ENCODE data around the gene MTERF2.

Gene MTERF2

DNA sequence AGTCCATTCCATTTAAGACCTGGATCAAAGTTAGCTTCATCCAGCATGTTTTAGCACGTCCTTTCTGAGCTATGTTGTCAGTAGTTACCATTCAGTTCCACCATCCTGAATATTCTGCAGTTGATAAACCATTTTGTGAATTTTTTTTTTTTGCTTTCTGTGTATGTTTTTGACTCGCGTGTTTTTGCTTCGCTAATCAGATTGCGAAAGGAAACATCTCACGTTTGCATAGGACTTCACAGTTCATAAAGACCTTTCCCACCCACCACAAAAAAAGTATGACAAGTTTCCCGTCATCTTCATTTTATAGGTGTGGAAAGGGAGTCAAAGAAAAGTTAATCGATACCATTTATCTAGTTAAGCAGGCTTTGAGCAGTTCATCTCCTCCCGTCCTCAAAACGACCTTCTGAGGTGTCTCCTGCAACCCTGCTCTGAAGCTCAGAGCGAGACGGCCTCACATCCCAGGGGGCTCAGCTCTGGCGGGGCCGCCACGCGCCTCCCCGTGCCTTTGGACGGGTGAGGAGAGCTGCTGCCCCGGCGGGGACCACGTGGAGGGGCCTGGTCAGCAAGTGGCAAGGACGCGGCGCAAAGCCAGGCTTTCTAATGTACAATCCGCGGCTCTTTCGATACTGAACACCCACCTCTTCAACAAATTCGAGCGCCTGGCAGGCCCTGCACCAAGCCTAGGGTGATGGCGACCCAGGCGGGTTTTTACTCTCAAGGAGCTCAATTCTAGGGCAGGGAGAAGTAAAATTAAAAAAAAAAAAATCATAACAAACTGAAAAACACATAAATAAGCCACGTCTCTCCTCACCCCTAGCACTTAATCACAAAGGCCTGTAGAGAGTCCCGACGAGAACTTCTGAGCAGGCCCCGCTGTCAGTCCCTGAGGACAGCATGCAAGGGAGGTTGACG is 32.2 kb downstream of the MTERF2 start:
- DNase-seq (ENCODE audit: low read depth), result no peak

DNA sequence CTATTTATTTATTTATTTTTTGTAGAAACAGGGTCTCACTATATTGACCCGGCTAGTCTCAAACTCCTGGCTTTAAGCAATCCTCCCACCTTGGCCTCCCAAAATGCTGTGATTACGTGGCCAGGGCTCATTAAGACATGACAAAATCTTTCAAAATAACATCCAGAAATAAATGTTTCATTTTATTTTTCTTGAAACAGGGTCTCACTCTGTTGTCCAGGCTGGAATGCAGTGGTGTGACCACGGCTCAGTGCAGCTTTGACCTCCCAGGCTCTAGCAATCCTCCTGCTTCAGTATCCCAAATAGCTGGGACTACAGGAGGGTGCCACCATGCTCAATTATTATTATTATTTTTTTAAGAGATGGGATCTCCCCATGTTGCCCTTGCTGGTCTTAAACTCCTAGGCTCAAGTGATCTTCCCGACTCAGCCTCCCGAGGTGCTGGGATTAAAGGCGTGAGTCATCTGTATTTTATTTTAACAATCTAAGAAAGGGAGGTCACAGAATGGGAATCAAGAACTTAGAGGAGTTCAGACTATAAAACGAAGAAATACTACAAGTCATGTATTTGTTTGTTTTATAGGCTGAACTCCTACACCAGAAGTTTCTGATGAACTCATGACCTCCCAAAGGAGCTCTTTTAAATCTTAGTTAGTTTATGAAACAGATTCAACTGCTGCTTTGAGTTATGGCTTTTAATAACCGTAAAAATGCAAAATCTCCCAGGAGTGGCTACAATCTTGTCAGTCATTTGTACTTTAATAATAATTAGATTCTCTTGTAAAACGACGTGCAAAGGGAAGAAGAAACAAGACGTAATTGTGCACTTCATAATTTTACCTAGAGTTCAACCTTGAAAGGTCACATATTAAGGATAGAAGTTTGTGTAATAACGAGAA is 33.3 kb downstream of the MTERF2 start:
- no peak for DNase-seq (ENCODE audit: low read depth)

DNA sequence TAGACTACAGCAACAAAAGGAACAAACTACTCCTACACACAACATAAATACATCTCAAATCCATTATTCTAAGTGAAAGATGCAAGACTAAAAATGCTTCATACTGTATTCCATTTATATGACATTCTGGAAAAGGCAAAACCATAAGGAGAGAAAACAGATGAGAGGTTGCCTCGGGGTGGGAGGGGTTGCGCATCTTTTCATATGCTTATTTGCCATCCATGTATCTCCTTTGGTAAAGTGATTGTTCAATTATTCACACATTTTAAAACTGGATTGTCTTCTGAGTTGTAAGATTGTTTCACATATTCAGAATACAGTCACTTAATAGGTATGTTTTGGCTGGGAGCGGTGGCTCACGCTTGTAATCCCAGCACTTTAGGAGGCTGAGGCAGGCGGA is 36.4 kb downstream of the MTERF2 start:
- no peak for DNase-seq (ENCODE audit: low read depth)

DNA sequence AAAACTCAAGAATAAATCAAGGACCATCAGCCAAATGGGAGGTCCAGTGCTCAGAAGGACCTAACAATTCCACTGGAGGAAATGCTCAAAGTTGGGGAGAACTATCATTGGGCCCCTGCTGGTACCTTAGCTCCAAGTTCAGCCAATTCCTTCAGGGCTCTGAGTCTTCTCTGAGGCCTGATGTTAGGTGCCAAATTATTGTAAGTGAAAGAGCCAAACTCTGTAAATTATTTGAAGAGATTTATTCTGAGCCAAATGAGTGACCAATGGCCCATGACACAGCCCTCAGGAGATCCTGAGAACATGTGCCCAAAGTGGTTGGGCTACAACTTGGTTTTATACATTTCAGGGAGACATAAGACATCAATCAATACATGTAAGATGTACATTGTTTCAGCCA is 39.5 kb downstream of the MTERF2 start:
- DNase-seq (ENCODE audit: low read depth), result no peak

DNA sequence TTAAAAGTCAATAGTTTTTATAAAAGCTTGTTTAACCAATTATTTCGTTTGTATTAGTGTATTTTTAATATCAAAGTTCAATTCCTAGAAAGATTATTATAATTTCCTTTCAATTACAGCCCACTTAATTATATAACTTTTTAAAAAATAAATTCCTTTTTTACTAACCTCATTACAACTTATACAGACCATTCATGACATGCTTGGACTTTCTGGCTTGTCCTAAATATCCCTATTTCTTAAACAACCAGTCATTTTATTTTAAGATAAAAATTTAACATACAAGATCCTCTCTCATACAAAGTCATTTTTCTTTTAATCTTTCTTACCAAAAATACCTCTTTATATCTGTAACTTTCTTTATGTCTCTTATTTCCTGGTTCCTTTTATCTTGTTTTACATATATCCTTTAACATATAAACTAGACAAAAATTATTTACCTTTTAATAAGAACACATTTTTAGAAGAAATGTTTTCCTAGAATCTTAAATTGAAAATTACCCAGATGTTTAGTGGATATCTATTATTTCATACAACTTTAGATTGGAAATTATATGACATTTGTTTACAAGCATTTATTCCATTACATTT is 41.6 kb downstream of the MTERF2 start:
- DNase-seq (ENCODE audit: low read depth), result no peak

DNA sequence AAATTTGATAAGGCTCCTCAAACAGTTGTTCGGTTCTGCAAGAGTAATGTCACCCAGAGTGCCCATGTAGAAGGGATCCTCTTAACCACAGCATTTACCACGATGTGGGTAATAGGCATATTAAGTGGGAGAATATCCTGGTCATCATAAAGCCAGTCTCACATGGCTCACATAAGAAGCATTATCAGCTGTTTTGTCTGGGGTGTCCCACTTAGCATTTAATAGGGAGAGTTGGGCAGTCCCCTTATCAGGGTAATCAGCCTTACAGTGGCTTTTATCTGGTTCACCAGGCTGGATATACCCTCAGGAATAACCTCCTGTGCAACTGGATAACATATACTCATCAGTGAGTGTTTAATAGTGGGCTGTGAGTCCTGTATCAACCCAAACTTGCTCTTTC is 44.2 kb downstream of the MTERF2 start:
- no peak for DNase-seq (ENCODE audit: low read depth)

DNA sequence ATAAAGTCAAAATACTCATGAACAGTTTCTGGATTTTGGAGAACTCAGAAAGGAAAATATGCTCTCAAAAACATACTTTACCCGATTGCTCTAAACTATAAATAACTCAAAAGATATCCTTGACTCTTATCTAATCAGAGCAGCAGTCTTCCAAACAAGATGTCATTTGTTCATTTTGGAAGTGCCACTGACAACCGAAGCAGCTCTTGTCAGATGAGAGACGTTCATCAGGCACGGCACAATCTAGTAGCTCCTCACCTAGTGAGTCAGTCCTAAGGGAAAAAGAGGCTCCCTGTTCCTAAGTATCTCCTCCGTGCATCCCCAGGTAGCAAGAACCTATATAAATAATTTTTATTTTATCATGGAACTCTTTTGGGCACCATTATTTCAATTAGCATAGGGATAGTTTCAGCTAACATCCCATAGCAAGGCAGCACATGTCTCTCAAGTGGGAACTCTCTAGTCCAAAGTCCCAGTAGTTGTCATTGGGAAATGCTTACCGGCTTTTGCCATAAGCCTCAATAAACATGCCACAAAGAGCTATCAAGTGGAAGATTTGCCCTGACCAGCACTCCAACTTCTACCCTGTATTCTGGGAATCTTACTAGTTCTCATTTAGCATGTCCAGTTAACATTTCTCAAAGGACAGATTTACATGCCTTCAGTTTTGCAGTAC is 45.3 kb downstream of the MTERF2 start:
- DNase-seq (ENCODE audit: low read depth), result no peak

DNA sequence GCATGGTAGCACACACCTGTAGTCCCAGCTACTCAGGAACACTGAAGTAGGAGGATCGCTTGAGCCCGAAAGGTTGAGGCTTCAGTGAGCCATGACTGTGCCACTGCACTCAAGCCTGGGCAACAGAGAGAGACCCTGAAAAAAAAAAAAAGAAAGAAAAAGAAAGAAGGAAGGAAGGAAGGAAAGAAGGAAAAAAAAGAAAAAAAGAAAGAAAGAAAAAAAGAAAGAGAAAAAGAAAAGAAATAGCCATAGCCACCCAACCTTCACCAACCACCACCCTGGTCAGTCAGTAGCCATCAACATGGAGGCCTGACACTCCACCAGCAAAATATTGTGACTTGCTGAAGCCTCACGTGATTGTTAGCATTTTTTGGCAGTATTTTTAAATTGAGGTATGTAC is 52.7 kb downstream of the MTERF2 start:
- no peak for DNase-seq (ENCODE audit: low read depth)

Measured in activated T-cell treated with anti-CD3 and anti-CD28 coated beads for 24 hours (primary cell).